ENCODE measurements around the gene SCRT2. TPM values are rescaled to one million over a fixed set of nuclear protein-coding genes. Genes with fewer than 3 reads are reported as not detected.
A peak's percentile ranks its signal among the peaks of the same experiment; 100 is the strongest.

SCRT2 gene
- total RNA-seq, 1 experiment from 2014 or later = 0.20 TPM

DNA sequence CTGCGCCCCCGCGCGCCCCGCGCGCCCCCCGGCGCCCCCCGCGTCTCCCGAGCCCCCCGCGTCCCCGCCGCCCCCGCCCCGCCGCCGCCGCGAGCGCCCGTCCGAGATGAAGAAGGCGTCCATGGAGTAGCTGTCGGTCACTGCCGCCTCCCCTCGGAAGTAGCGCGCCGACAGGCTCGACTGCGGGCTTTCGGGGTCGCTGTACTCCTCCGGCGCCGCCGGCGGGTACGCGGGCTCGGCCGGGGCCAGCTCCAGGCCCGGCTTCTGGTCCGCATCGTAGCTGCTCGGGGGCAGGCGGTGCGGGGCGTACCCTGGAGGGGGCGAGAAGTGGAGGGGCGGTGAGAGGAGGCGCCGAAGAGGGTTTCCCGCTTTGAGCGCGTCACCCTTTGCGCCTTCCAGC lies 11.5 kb downstream of the SCRT2 start:
- POLR2A ChIA-PET = interaction anchor here (1.3 kb wide), 1 partner anchor 19 kb away, joined by 4 read pairs; no protein-coding TSS in a partner anchor
- no peak overlapping the region for H3K27ac Mint-ChIP-seq
- no peak for TF ChIP-seq TEAD4 (CRISPR knock-in tag; IDR thresholded peaks at IDR 0.05)
- TF ChIP-seq NFATC4 (CRISPR knock-in tag; IDR thresholded peaks at IDR 0.05) = no peak
- no peak for TF ChIP-seq ZNF671 (CRISPR knock-in tag; IDR thresholded peaks at IDR 0.05)
- TF ChIP-seq JAZF1 (CRISPR knock-in tag; IDR thresholded peaks at IDR 0.05) = no peak
- TF ChIP-seq, protein P1, sequence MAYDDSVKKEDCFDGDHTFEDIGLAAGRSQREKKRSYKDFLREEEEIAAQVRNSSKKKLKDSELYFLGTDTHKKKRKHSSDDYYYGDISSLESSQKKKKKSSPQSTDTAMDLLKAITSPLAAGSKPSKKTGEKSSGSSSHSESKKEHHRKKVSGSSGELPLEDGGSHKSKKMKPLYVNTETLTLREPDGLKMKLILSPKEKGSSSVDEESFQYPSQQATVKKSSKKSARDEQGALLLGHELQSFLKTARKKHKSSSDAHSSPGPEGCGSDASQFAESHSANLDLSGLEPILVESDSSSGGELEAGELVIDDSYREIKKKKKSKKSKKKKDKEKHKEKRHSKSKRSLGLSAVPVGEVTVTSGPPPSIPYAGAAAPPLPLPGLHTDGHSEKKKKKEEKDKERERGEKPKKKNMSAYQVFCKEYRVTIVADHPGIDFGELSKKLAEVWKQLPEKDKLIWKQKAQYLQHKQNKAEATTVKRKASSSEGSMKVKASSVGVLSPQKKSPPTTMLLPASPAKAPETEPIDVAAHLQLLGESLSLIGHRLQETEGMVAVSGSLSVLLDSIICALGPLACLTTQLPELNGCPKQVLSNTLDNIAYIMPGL (CRISPR knock-in tag; IDR thresholded peaks at IDR 0.05) = no peak
- TF ChIP-seq, protein P2, sequence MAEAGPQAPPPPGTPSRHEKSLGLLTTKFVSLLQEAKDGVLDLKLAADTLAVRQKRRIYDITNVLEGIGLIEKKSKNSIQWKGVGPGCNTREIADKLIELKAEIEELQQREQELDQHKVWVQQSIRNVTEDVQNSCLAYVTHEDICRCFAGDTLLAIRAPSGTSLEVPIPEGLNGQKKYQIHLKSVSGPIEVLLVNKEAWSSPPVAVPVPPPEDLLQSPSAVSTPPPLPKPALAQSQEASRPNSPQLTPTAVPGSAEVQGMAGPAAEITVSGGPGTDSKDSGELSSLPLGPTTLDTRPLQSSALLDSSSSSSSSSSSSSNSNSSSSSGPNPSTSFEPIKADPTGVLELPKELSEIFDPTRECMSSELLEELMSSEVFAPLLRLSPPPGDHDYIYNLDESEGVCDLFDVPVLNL (CRISPR knock-in tag; IDR thresholded peaks at IDR 0.05; ENCODE audit: borderline replicate concordance, low read depth) = no peak
- TF ChIP-seq NR1H2 (CRISPR knock-in tag; IDR thresholded peaks at IDR 0.05) = no peak
- TF ChIP-seq EMX1 (CRISPR knock-in tag; IDR thresholded peaks at IDR 0.05) = no peak
- TF ChIP-seq ZNF423 (CRISPR knock-in tag; IDR thresholded peaks at IDR 0.05) = no peak
- no peak overlapping the region for H3K4me3 Mint-ChIP-seq
- H3K36me3 Mint-ChIP-seq = no peaks in the 10 kb centered on the region
- CTCF ChIA-PET = interaction anchor here (0.5 to 10.5 kb wide), 11 partner anchors 12 to 204 kb away, joined by 3 to 136 read pairs (median 4); partner anchors contain the start of genes SCRT2 and SLC52A3
- peak; percentile 36 for DNase-seq (ENCODE audit: low spot score)
- peaks cover 48% of the 10 kb centered on the region for H3K27me3 Mint-ChIP-seq (ENCODE audit: low read depth)
- H3K4me1 Mint-ChIP-seq = peaks cover 69% of the 10 kb centered on the region
- no peaks in the 10 kb centered on the region for H3K9me3 Mint-ChIP-seq
- ATAC-seq = peak; percentile 6; the same call in 1 of the 2 replicates

DNA sequence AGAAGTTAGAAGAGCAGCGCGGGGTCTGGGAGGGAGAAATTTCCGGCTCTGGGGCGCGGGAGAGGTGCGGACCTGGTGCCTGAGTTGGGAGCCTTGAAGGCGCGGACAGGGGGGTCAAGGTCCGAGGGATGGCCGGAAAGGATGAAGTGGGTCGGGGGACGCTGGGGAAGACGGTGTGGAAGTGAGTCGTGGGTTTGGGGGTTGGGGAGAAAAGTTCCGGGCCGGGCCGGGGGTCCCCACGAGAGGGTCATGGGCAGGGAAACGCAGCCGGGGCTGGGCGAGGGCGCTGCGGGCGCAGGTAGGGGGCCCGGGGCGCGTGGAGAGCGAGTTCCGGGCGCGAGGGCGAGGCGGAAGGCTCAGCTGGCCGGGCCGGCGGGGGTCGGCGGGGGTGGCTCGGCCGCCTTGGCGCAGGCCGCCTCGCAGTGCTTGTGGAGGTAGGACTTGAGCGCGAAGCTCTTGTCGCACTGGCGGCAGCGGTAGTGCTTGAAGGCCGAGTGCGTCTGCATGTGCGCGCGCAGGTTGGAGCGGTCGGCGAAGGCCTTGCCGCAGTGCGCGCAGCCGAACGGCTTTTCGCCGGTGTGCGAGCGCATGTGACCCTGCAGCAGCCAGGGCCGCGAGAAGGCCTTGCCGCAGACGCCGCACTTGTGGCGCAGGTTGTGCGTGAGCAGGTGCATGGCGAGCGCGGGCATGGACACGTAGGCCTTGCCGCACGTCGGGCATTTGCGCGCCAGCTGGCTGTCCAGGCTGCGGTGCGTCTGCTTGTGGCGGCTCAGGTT lies 12.1 kb downstream of the SCRT2 start:
- TF ChIP-seq, protein P3, sequence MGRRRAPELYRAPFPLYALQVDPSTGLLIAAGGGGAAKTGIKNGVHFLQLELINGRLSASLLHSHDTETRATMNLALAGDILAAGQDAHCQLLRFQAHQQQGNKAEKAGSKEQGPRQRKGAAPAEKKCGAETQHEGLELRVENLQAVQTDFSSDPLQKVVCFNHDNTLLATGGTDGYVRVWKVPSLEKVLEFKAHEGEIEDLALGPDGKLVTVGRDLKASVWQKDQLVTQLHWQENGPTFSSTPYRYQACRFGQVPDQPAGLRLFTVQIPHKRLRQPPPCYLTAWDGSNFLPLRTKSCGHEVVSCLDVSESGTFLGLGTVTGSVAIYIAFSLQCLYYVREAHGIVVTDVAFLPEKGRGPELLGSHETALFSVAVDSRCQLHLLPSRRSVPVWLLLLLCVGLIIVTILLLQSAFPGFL (CRISPR knock-in tag; IDR thresholded peaks at IDR 0.05; ENCODE audit: borderline replicate concordance) = no peak
- TF ChIP-seq, protein P4, sequence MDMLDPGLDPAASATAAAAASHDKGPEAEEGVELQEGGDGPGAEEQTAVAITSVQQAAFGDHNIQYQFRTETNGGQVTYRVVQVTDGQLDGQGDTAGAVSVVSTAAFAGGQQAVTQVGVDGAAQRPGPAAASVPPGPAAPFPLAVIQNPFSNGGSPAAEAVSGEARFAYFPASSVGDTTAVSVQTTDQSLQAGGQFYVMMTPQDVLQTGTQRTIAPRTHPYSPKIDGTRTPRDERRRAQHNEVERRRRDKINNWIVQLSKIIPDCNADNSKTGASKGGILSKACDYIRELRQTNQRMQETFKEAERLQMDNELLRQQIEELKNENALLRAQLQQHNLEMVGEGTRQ (CRISPR knock-in tag; IDR thresholded peaks at IDR 0.05) = 0 out of 2 replicates have a peak, but pooled peaks have one; percentile 16
- TF ChIP-seq NFYB (CRISPR knock-in tag; conservative IDR thresholded peaks at IDR 0.05; ENCODE audit: low read depth) = no peak
- TF ChIP-seq FOXP1 (CRISPR knock-in tag; IDR thresholded peaks at IDR 0.05; ENCODE audit: borderline replicate concordance) = 0 out of 2 replicates have a peak, but pooled peaks have one; percentile 50
- TF ChIP-seq SP1 (CRISPR knock-in tag; conservative IDR thresholded peaks at IDR 0.05) = no peak
- TF ChIP-seq, protein P5, sequence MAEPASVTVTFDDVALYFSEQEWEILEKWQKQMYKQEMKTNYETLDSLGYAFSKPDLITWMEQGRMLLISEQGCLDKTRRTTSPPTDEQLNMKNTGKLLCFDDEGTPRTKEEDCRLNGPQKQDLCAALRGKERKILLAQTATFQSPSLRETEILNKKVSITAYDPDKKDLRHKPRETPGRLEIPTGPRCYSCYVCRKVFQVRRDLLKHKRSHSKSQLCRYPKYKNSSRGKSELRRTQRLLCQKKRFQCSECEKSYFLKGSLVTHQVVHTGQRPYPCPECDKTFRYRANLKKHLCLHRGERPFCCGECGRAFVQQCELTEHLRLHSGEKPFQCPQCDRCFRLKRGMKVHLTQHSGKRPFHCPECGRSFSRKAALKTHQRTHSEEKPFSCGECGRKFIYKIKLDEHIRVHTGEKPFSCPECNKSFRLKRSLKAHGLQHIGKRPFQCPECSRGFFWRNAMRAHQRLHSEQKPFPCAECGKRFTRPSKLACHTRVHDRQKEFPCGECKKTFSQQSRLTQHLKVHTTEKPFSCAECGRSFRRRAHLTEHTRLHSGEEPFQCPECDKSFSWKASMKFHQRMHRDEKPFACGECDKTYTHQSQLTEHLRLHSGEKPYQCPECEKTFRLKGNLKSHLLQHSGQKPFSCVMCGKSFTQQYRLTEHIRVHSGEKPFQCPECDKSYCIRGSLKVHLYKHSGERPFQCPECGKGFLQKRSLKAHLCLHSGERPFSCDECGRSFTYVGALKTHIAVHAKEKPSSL (CRISPR knock-in tag; conservative IDR thresholded peaks at IDR 0.05) = no peak
- TF ChIP-seq, protein P6, sequence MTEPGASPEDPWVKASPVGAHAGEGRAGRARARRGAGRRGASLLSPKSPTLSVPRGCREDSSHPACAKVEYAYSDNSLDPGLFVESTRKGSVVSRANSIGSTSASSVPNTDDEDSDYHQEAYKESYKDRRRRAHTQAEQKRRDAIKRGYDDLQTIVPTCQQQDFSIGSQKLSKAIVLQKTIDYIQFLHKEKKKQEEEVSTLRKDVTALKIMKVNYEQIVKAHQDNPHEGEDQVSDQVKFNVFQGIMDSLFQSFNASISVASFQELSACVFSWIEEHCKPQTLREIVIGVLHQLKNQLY (CRISPR knock-in tag; IDR thresholded peaks at IDR 0.05) = no peak
- TF ChIP-seq ZNF416 (CRISPR knock-in tag; IDR thresholded peaks at IDR 0.05) = no peak
- TF ChIP-seq HMGA2 (CRISPR knock-in tag; IDR thresholded peaks at IDR 0.05) = no peak
- TF ChIP-seq FOXJ3 (CRISPR knock-in tag; IDR thresholded peaks at IDR 0.05; ENCODE audit: borderline replicate concordance) = no peak
- TF ChIP-seq, protein P7, sequence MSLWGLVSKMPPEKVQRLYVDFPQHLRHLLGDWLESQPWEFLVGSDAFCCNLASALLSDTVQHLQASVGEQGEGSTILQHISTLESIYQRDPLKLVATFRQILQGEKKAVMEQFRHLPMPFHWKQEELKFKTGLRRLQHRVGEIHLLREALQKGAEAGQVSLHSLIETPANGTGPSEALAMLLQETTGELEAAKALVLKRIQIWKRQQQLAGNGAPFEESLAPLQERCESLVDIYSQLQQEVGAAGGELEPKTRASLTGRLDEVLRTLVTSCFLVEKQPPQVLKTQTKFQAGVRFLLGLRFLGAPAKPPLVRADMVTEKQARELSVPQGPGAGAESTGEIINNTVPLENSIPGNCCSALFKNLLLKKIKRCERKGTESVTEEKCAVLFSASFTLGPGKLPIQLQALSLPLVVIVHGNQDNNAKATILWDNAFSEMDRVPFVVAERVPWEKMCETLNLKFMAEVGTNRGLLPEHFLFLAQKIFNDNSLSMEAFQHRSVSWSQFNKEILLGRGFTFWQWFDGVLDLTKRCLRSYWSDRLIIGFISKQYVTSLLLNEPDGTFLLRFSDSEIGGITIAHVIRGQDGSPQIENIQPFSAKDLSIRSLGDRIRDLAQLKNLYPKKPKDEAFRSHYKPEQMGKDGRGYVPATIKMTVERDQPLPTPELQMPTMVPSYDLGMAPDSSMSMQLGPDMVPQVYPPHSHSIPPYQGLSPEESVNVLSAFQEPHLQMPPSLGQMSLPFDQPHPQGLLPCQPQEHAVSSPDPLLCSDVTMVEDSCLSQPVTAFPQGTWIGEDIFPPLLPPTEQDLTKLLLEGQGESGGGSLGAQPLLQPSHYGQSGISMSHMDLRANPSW (CRISPR knock-in tag; conservative IDR thresholded peaks at IDR 0.05; ENCODE audit: low read depth) = no peak
- TF ChIP-seq JUN (CRISPR knock-in tag; IDR thresholded peaks at IDR 0.05) = no peak
- no peak for TF ChIP-seq NR3C1 (CRISPR knock-in tag; conservative IDR thresholded peaks at IDR 0.05; ENCODE audit: low read depth)
- peak; percentile 63 for DNase-seq (ENCODE audit: low spot score)
- H3K4me3 Mint-ChIP-seq = peak overlapping the region; percentile 27; the same call in 1 of the 2 replicates
- H3K27me3 Mint-ChIP-seq (ENCODE audit: low read depth) = peaks cover 48% of the 10 kb centered on the region
- H3K27ac Mint-ChIP-seq = no peak overlapping the region
- no peak for ATAC-seq
- POLR2A ChIA-PET = interaction anchor here (1.3 kb wide), 1 partner anchor 18 kb away, joined by 4 read pairs; no protein-coding TSS in a partner anchor
- CTCF ChIA-PET = interaction anchor here (0.5 to 10.5 kb wide), 7 partner anchors 11 to 473 kb away, joined by 3 to 136 read pairs (median 4); no protein-coding TSS in a partner anchor
- peaks cover 72% of the 10 kb centered on the region for H3K4me1 Mint-ChIP-seq
- H3K36me3 Mint-ChIP-seq = no peaks in the 10 kb centered on the region
- H3K9me3 Mint-ChIP-seq = no peaks in the 10 kb centered on the region
